Posterior cingulate gyrus (tissue), 11 donors: ENCODE measurements around the gene PLK5.

Experiments
- DNase-seq, 10 donors: peaks; one replicate each; pipeline versions ENCODE4 v3.0.0 to v3.0.0-alpha.2; 2020 to 2021; ENCODE audit warnings: mixed read lengths in 3 of 10
- intact Hi-C: fragments of 100-400 bp; cut with DNase I; formaldehyde crosslinking; loops from one replicate; pipeline ENCODE4 v1.15.1; 2023

The PLK5 gene

GRCh38 chr19:1549332-1549945 lies 25.6 kb downstream of the PLK5 start:
- intact Hi-C loops: no loop called here
- DNase-seq: no peak

DNA sequence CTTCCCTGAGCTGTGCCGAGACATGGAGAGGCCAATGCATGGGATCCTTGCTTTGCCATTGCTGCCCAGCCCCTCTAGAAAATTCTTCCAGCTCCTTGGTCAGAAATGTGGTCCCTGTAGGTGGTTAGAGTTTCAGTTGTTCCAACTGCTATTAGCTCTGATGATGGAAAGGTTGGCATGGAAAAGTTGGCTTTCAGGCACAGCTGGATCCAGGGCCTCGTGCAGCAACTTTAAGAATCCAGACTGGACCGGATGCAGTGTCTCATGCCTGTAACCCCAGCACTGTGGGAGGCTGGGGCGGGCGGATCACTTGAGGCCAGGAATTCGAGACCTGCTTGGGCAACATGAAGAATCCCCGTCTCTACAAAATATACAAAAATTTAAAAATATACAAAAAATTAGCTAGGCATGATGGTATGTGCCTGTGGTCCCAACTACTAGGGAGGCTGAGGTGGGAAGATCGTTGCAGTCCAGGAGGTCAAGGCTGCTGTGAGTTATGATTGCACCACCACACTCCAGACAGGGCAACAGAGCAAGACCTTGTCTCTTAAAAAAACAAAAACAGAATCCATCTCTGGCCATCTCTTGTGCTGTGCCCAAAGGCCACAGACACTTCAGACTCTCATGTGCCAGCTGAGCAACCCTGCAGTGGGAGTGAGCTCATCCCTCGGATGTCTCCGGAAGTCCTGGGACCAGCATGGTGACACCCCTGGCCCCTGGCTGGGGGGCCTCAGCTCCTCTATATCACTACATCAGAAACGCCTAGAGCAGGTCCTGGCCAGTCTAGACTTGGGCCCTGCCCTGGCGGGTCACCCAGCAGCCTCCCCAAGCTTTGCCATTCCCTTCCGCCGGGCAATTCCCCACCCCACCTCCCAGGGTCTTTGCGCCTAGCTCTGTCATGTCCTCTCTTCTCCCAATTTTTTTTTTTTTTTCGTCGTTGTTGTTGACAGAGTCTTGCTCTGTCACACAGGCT lies 27.5 kb downstream of the PLK5 start:
- no peak for DNase-seq
- intact Hi-C loops: no loop called here

DNA sequence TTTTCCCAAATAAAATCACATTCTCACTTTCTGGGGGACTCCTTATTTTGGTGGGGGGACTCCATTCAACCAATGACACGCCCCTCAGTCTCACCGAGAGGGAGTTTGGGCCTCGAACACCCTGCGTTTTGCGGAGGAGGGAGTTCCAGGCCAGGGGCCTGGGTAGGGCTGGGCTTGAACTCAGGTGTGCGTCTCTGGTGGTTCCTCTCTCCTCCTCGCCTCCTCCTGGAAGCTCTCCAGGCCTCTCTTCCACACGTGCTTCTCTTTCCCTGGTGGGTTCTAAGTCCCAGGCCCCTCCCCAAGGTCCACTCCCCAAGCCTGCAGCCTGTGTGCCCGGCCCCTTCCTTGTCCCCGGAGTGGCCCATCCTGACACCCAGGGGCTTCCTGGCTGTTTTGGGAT lies 29.5 kb downstream of the PLK5 start:
- no peak for DNase-seq
- intact Hi-C loops: no loop called here

DNA sequence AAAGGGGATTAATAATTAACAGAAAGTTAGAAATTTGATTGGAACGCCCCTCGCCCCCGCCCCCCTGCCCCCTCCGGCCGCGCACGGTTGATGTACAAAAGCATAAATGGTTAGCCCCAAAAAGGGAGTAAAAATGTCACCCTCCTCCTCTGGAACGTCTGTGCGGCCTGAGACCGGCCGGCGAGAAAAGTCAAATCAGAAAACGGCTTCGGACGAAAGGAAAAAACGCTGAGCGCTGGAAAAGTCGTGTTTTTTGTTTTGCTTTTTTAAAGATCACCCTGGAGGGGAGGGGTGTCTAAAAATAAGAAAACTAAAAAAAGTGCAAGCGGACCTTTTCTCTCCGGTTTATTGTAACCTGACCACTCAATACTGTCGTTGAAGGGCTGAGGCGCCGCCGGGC lies 31.1 kb downstream of the PLK5 start:
- no peak for DNase-seq
- intact Hi-C loops: no loop called here

DNA sequence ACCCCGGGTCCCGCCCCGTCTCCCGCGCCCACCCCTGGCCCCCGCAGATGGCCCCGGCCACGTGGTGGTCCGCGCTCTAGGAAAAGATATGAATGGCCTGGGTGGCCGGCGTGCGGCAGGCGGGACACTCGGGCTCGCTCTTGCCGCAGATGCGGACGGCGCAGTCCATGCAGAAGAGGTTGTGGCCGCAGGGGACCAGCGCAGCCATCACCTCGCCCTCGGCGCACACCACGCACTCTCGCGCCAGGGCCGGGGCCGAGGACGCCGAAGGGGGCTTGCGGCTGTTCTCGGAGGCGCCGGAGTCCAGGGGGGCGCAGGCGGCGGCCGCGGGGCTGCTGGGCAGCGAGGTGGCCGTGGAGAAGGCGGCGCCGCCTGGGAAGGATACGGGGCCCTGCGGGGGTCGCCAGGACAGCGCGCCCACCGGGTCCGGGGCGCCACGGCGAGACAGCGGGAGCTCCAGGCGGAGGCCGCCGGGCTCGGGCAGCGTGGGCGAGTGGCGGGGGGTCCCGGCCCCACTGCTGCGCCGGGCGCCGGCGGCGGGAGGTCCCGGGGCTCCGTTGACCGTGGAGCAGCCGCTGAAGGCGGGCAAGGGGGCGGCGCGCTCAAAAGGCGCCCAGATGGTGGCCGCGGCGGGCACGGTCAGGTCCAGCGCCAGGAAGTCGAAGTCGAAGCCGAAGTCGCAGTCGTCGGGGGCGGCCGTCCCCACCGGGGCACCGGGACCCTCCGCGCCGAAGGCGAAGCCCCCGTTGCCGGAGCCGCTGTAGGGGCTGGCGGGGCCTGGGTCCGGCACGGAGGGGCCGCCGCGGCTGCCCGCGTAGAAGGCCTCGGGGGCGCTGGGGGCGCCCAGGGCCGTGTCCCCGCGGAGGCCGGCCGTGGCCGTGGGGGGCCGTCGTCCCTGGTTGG lies 31.9 kb downstream of the PLK5 start:
- peak in 1 of 10 donors; percentile 69 for DNase-seq

GRCh38 chr19:1556390-1557070 lies 32.7 kb downstream of the PLK5 start:
- DNase-seq: peak in 1 of 10 donors; percentile 65
- intact Hi-C loops: no loop called here

More for the DNA sequence above, 31.9 kb downstream of the PLK5 start:
- intact Hi-C loops: no loop called here

DNA sequence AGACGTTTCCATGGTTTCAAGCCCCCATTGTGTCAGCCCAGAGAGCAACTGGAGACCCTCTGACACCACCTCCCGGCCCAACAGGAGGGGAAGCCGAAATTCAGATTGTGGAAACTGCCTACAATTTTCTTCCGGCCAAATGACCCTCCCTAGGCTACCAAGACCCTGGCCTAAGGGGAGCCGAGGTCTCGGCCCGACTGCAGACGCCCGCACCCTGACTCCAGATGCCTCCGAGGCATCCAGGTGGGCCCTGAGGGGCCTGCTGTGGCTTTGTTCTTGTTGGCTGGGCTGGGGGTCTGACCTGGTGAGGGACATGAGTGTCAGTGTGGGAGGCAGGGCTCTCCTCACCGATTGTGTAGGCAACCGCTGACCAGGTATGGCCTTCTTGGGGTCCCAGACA lies 34.7 kb downstream of the PLK5 start:
- no peak for DNase-seq
- intact Hi-C loops: no loop called here

DNA sequence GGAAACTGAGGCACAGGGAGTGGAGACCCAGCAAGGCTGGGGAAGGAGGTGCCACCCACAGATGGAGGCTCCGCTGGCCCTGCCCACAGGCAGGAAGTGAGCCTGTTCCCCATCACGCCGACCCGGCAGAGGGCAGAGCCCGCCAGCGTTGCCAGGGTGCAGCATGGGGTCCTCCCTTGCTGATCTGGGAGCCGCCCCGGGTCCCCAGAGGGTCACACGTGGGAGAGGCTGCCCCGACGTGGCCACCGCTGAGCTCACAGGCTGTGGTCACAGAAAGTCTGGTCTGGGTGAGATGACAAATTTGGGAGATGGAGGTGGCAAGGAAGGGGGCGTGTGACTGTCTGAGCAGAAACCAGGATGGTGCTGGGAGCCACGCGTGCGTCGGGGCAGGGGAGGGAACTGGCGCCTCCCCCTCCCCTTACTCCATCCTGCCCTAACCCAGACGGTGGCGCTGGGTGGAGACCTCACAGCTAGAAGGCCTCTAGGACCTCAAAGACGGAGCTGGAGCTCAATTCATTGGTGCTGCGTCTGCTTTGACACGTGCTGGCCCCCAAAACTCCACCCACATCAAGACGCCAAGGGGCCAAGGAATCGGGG lies 36.5 kb downstream of the PLK5 start:
- DNase-seq: peak in 1 of 10 donors; percentile 61
- intact Hi-C loops: no loop called here

- DNase-seq: no peak
- intact Hi-C loops: no loop called here
Observed at GRCh38 chr19:1561236-1561842, 37.5 kb downstream of the PLK5 start.

DNA sequence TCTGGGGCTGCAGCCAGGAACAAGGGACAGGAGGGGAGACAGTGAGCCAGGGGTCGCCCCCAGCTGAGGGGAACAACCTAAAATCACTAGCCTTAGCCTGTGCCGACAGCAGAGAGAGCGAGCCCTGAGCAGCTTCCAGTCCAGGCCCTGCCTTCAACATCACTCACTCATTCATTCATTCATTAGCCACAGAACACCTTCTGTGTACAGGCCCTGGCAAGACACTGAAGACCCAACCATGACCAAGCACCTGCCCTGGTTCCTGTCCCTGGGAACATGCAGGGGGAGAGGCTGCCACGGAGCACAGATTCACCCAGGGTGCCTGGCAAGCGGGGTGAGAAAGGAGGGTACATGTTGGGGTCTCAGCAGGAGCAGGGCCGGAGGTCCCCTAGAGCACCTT lies 39.4 kb downstream of the PLK5 start:
- no peak for DNase-seq
- intact Hi-C loops: no loop called here

- intact Hi-C loops: loop anchor here (5.0 kb wide), 2 partner anchors 41 to 86 kb away; partner anchors contain the start of genes TCF3 and UQCR11
- DNase-seq: peak; percentile 77 to 97 (median 84)
Observed at GRCh38 chr19:1566392-1567115, 42.7 kb downstream of the PLK5 start.

- no peak for DNase-seq
- intact Hi-C loops: loop anchor here (5.0 kb wide), 2 partner anchors 40 to 85 kb away; partner anchors contain the start of genes TCF3 and UQCR11
Observed at GRCh38 chr19:1567116-1567847, 43.4 kb downstream of the PLK5 start.

DNA sequence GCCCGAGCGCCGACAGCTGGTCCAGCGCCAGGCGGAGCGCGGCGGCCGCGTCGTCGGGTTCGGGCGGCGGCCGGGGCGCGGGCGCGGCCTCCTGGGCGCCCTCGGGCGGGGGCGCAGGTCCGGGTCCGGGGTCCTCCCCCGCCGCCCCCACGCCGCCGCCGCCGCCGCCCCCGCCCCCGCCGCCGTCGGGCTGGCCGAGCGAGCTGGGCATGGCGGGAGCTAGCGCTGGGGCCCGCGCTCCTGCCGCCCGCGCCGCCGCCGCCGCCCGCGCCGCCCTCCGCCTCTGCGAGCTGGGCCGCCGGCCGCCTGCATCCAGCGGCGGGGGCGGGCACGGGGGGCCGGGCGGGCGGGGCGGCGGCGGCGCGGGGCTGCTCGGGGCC lies 44.0 kb downstream of the PLK5 start:
- DNase-seq: no peak
- intact Hi-C loops: loop anchor here (5.0 kb wide), 2 partner anchors 39 to 84 kb away; partner anchors contain the start of genes TCF3 and UQCR11

GRCh38 chr19:1568320-1569019 lies 44.6 kb downstream of the PLK5 start, which contains the start of gene MEX3D:
Gene MEX3D, minus strand, starts transcription at chr19:1568325. Its CDS starts 267 bp downstream, at chr19:1568058.
- peak in 9 of 10 donors; percentile 29 to 94 (median 60) for DNase-seq
- intact Hi-C loops: loop anchor here (5.0 kb wide), 2 partner anchors 39 to 84 kb away; partner anchors contain the start of genes TCF3 and UQCR11

DNA sequence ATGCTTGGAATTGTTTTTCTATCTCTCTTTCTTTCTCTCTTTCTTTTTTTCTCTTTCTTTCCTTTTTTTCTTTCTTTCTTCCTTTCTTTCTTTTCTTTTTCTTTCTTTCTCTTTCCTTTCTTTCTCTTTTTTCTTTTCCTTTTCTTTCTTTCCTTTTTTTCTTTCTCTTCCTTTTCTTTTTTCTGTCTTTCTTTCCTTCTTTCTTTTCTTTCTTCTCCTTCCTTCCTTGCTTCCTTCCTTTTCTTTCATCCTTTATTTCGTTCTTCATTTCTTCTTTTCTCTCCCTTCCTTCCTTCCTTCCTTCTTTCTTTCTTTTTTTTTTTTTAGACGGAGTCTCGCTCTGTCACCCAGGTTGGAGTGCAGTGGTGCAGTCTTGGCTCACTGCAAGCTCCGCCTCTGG lies 46.1 kb downstream of the PLK5 start:
- intact Hi-C loops: loop anchor here (5.0 kb wide), 2 partner anchors 37 to 82 kb away; partner anchors contain the start of genes TCF3 and UQCR11

GRCh38 chr19:1570836-1571235 lies 47.0 kb downstream of the PLK5 start:
- intact Hi-C loops: no loop called here
- DNase-seq: no peak

More for the DNA sequence above, 46.1 kb downstream of the PLK5 start:
- DNase-seq: no peak

DNA sequence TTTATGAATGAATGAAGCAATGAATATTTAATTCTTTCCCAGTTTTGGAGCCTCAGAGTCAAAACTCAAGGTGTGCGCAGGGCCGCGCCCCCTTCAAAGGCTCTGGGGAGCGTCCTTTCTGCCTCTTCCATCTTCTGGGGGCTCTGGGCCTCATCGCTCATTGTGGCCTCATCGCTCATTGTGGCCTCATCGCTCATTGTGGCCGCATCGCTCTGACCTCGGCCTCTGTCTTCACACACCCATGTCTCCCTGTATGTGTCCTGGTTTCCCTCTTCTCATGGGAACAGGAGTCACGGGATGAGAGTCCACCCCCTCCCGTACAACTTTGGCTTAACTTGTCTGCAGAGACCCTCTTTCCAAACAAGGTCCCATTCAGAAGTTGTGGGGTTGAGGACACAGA lies 47.5 kb downstream of the PLK5 start:
- intact Hi-C loops: no loop called here
- no peak for DNase-seq
